ENCODE results near the gene TAF10. TPM values are rescaled to one million over a fixed set of nuclear protein-coding genes. Genes with fewer than 3 reads are reported as not detected.

Gene TAF10
- total RNA-seq, 1 experiment from 2014 or later: 51.5 TPM

DNA sequence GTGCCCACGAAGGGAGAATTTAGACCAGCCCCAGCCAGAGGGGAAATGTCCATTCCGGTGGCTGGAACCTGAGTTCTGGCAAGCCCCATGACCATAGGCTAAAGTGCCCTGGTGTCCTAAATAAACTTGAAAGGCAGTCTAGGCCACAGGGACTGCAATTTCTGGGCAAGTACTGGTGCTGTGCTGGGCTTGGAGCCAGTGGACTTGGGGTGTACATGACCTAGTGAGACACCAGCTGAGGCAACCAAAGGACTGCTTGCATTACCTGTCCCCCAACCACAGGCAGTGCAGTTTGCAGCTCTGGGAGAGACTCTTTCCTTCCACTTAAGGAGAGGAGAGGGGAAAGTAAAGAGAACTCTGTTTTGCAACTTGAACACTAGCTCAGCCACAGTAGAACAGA is 32.3 kb downstream of the TAF10 start:
- H3K4me3 ChIP-seq: no peak overlapping the region

DNA sequence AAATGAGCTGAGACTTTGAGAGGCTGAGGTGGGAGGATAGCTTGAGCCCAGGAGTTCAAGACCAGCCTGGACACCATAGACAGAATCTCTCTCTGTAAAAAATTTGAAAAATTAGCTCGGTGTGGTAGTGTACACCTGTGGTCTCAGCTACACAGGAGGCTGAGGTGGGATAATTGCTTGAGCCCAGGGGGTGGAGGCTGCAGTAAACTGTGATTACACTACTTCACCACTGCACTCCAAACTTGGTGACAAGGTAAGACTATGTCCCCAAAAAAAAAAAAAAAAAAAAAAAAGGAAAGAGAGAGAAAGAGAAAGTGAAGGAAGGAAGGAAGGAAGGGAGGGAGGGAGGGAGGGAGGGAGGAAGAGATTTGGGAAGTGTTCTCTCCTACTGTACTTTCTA is 33.9 kb downstream of the TAF10 start:
- H3F3A ChIP-seq (ENCODE audit: insufficient read depth, low read depth): no peaks in the 10 kb centered on the region
- BruUV-seq (replicated peaks): no TSS peak
- H3K27me3 ChIP-seq (ENCODE audit: insufficient read depth, low read depth): no peaks in the 10 kb centered on the region
- no peaks in the 10 kb centered on the region for H3K9me2 ChIP-seq (ENCODE audit: insufficient read depth)
- TF ChIP-seq, protein P1, sequence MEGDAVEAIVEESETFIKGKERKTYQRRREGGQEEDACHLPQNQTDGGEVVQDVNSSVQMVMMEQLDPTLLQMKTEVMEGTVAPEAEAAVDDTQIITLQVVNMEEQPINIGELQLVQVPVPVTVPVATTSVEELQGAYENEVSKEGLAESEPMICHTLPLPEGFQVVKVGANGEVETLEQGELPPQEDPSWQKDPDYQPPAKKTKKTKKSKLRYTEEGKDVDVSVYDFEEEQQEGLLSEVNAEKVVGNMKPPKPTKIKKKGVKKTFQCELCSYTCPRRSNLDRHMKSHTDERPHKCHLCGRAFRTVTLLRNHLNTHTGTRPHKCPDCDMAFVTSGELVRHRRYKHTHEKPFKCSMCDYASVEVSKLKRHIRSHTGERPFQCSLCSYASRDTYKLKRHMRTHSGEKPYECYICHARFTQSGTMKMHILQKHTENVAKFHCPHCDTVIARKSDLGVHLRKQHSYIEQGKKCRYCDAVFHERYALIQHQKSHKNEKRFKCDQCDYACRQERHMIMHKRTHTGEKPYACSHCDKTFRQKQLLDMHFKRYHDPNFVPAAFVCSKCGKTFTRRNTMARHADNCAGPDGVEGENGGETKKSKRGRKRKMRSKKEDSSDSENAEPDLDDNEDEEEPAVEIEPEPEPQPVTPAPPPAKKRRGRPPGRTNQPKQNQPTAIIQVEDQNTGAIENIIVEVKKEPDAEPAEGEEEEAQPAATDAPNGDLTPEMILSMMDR (conservative IDR thresholded peaks at IDR 0.05): no peak
- no peak for TF ChIP-seq EZH2 (IDR thresholded peaks at IDR 0.05; ENCODE audit: low read depth)
- H3K4me1 ChIP-seq (replicated peaks; ENCODE audit: insufficient read depth): no peaks in the 10 kb centered on the region
- CTCF ChIA-PET: no interaction called here
- no peak overlapping the region for H3K4me3 ChIP-seq
- no peak overlapping the region for H3K27ac ChIP-seq
- H3K9me3 ChIP-seq (ENCODE audit: insufficient read depth, low read depth): no peaks in the 10 kb centered on the region
- intact Hi-C loops (cut with micrococcal nuclease; ENCODE audit: unreplicated experiment): no loop called here
- DNase-seq: no peak
- no peak overlapping the region for H2AFZ ChIP-seq
- no peaks in the 10 kb centered on the region for H4K20me1 ChIP-seq (ENCODE audit: insufficient read depth)
- no peaks in the 10 kb centered on the region for H3K79me2 ChIP-seq (ENCODE audit: low read depth)
- H3K36me3 ChIP-seq (ENCODE audit: low read depth): no peaks in the 10 kb centered on the region
- POLR2A ChIA-PET (ENCODE audit: unreplicated experiment): no interaction called here
- no peak overlapping the region for H3K4me2 ChIP-seq

More for the DNA sequence above, 32.3 kb downstream of the TAF10 start:
- TF ChIP-seq, protein P1 (conservative IDR thresholded peaks at IDR 0.05): no peak
- no peak for TF ChIP-seq EZH2 (IDR thresholded peaks at IDR 0.05; ENCODE audit: low read depth)
- Histone ChIP-seq H3K4me2 (no peak overlapping the region), H3K36me3 (ENCODE audit: low read depth) (no peaks in the 10 kb centered on the region), H3F3A (ENCODE audit: insufficient read depth, low read depth) (no peaks in the 10 kb centered on the region), H3K9me2 (ENCODE audit: insufficient read depth) (no peaks in the 10 kb centered on the region), H3K79me2 (ENCODE audit: low read depth) (no peaks in the 10 kb centered on the region), H3K27ac (no peak overlapping the region), H3K27me3 (ENCODE audit: insufficient read depth, low read depth) (no peaks in the 10 kb centered on the region), H3K9me3 (ENCODE audit: insufficient read depth, low read depth) (no peaks in the 10 kb centered on the region; the same call in 1 of the 2 replicates), H3K4me1 (replicated peaks; ENCODE audit: insufficient read depth) (no peaks in the 10 kb centered on the region), H4K20me1 (ENCODE audit: insufficient read depth) (no peaks in the 10 kb centered on the region), H2AFZ (no peak overlapping the region)
- intact Hi-C loops (cut with micrococcal nuclease; ENCODE audit: unreplicated experiment): no loop called here
- ChIA-PET POLR2A (ENCODE audit: unreplicated experiment) (no interaction called here), CTCF (interaction anchor here (0.6 kb wide), 1 partner anchor 1244 kb away, joined by 3 read pairs; no protein-coding TSS in a partner anchor)
- no TSS peak for BruUV-seq (replicated peaks)
- no peak for DNase-seq

DNA sequence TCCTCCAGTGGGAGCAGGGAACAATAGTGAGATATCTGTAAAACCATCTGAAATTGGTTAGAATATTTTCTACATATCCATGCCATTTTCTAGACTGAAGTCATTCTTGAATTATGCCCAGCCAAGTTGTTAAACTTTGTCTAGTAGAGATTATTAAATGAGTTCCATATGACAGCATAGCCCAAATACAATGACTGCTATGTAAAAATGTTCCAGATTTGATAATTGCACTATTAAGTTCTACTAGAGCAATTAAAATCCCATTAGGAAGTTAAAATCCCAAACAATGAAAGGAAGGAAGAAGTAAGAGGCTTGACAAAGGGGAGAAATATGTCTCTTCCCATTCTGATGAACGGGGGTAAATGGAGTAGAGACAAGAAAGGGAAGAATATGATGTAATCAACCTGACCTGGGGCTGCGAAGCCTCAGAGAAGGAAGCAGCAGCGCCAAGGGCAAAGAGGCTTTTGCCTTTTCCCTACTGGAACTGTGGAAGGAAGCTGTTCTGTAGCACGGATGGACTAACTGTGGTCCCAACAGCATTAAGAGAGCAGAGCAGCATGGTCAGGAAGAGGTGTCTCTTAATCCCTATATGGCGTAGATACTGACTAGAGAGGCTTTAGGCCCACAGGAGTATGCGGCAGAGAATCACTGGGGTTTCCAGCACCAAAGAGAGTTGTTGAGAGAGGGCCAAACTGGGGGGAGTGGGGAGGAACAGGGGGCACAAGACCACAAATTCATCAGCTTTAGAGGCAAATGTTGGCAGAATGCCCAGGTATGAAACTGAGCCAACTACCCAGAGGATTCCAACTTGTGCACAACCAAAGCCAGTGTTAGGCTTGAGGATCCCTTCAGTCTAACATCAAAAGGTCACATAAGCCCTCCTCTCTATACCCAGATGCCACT is 35.3 kb downstream of the TAF10 start:
- Histone ChIP-seq H3K27me3 (ENCODE audit: insufficient read depth, low read depth) (no peaks in the 10 kb centered on the region), H3K4me2 (no peak overlapping the region), H3K9me2 (ENCODE audit: insufficient read depth) (no peaks in the 10 kb centered on the region), H3K4me1 (replicated peaks; ENCODE audit: insufficient read depth) (no peaks in the 10 kb centered on the region), H4K20me1 (ENCODE audit: insufficient read depth) (no peaks in the 10 kb centered on the region), H3F3A (ENCODE audit: insufficient read depth, low read depth) (no peaks in the 10 kb centered on the region), H2AFZ (no peak overlapping the region), H3K27ac (no peak overlapping the region), H3K4me3 (no peak overlapping the region), H3K9me3 (ENCODE audit: insufficient read depth, low read depth) (no peaks in the 10 kb centered on the region), H3K79me2 (ENCODE audit: low read depth) (no peaks in the 10 kb centered on the region), H3K36me3 (ENCODE audit: low read depth) (no peaks in the 10 kb centered on the region)
- intact Hi-C loops (cut with micrococcal nuclease; ENCODE audit: unreplicated experiment): no loop called here
- POLR2A ChIA-PET (ENCODE audit: unreplicated experiment): no interaction called here
- TF ChIP-seq, protein P1 (conservative IDR thresholded peaks at IDR 0.05): no peak
- TF ChIP-seq EZH2 (IDR thresholded peaks at IDR 0.05; ENCODE audit: low read depth): no peak
- no TSS peak for BruUV-seq (replicated peaks)
- CTCF ChIA-PET: no interaction called here
- DNase-seq: no peak

Measured in PC-9 (cell line).